C4-2B (cell line): ENCODE data around the gene VPS33B.
A peak's percentile ranks its signal among the peaks of the same experiment; 100 is the strongest.

Source experiments
- H3K27ac ChIP-seq: fragments of 450-650 bp; 2 replicates; pipeline ENCODE4 v1.5.1; 2017
- ZFX ChIP-seq: fragments of 450-650 bp; IDR thresholded peaks from 2 replicates; pipeline ENCODE4 v1.6.1; 2017
- TF ChIP-seq, protein P1 (sequence below): fragments of 450-650 bp; conservative IDR thresholded peaks from 2 replicates; pipeline ENCODE4 v1.5.1; 2017; ENCODE audit warnings: mild to moderate bottlenecking

Gene VPS33B

DNA sequence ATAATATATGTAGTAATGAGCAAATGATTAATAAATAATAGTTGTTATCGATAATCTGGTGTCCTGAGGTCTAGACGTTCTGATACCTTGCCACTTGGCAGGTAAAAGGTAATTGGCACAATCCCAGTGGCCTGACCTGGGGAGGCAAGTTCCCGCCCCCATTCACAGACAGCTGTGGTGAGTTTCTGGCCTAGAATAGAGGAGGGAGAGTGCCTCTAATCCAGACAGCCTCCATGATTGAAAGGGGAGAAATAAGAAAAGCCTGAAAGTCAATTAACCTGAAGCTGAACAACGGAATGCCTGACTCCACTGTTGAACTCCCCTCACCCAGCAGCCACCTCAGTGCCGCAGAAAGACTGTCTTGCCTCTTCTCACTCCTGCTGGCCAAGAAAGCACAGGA lies 39.6 kb upstream of the VPS33B start:
- no peak for TF ChIP-seq ZFX
- TF ChIP-seq, protein P1, sequence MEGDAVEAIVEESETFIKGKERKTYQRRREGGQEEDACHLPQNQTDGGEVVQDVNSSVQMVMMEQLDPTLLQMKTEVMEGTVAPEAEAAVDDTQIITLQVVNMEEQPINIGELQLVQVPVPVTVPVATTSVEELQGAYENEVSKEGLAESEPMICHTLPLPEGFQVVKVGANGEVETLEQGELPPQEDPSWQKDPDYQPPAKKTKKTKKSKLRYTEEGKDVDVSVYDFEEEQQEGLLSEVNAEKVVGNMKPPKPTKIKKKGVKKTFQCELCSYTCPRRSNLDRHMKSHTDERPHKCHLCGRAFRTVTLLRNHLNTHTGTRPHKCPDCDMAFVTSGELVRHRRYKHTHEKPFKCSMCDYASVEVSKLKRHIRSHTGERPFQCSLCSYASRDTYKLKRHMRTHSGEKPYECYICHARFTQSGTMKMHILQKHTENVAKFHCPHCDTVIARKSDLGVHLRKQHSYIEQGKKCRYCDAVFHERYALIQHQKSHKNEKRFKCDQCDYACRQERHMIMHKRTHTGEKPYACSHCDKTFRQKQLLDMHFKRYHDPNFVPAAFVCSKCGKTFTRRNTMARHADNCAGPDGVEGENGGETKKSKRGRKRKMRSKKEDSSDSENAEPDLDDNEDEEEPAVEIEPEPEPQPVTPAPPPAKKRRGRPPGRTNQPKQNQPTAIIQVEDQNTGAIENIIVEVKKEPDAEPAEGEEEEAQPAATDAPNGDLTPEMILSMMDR = no peak
- H3K27ac ChIP-seq = no peak overlapping the region

DNA sequence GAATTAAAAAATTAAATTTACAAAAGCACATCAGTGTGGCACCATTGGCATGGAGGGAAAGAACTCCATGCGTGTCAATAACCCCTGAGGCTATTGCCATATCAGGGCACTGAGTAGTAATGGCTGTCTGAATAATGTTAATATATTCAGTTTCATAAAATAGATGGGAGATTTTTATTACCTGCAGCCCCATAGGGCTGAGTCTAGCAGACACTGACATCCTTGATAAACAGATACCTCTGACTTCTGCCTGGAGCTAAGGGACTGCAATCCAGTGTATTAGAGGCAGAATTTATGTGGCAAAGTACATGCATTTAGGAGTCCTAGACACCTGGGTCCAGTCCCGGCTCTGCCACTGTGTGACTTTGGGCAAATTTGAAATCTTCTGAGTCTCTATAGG lies 38.8 kb upstream of the VPS33B start:
- TF ChIP-seq, protein P1 = no peak
- TF ChIP-seq ZFX = no peak
- H3K27ac ChIP-seq = no peak overlapping the region

DNA sequence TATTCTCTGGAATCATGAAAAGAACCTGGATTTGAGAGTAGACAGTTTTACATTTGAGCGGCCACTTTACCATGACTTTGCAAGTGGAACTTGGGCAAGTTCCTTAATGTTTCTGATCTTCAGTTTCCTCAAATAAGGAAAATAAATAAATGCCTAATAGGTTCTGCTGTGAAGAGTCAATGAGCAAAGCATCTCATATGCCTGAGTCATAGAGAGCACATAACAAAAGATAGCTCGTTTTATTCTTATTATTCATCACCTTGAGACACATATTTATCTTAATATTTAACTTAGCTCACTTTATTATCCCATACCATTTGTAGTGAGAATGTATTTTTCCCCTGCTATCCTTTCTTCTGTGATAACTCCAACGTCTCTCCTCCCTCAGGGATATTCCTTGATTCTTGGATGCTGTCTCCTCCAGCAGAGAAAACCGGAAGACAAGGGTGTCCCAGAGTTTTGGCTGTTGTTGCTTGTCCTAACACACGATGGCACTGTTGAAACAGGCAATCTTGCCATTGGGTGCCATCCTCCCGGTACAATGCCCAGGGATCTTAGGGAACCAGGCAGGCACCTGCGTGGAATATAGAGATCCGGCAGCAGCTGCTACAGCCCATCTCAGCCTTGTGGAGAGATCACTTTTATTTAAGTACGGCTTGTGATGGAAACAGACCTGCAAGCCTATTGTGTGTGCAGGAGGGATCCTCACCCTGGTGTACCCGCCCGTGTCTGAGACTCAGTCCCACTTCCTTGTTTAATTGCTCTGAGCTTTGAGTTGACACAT lies 33.3 kb upstream of the VPS33B start:
- no peak for TF ChIP-seq ZFX
- TF ChIP-seq, protein P1 = peak; percentile 86
- H3K27ac ChIP-seq = no peak overlapping the region

DNA sequence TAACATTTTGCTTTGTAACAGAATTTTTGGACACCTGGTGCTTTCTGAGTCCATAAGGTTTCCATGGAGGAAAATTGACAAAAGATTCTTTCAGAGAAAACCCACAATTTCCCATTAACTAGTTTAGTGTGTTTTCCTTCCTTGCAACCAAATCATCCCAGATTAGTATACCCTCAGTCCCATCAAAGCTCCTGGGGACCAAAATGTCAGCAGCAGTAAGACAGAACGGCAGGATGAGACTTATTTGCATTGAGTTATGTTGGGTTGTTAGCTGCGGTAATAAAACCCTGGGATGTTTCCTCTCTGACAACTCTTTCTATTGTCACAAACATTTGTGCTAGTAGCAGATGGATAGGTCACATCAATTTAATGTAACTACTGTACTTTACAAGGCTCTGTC lies 32.4 kb upstream of the VPS33B start:
- H3K27ac ChIP-seq = no peak overlapping the region
- TF ChIP-seq, protein P1 = no peak
- TF ChIP-seq ZFX = no peak

DNA sequence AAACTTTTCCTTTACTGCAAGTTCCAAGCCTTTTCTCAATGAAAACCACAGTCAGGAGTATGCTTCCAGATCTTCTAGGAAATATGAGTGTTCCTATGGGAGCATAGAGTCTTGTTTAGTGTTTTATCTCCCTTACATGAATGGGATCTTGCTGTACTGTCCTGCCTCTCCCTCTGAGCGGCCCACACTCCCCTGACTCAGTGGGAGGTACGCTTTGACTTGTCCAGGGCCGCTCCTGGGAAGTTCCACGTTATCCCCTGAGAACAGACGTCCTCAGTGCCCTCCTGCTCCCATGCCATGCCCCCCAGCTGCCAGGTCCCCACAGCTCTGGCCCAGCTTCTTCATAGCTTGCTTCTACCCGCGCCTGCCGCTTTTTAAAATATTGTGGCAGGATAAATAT lies 28.9 kb upstream of the VPS33B start:
- TF ChIP-seq, protein P1 = no peak
- no peak for TF ChIP-seq ZFX
- H3K27ac ChIP-seq = no peak overlapping the region

DNA sequence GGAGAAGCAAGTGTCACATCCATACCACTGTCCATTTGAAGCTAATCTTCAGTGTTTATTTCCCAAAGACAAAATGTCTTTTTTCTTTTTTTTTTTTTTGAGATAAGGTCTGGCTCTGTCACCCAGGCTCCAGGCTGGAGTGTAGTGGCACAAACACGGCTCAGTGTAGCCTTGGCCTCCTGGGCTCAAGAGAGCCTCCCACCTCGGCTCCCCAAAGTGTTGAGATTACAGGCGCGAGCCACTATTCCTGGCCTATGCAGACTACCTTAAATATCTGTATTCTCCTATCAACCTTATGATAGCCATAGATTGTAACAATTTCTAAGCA lies 27.7 kb upstream of the VPS33B start:
- no peak overlapping the region for H3K27ac ChIP-seq
- TF ChIP-seq ZFX = no peak
- TF ChIP-seq, protein P1 = peak; percentile 50

DNA sequence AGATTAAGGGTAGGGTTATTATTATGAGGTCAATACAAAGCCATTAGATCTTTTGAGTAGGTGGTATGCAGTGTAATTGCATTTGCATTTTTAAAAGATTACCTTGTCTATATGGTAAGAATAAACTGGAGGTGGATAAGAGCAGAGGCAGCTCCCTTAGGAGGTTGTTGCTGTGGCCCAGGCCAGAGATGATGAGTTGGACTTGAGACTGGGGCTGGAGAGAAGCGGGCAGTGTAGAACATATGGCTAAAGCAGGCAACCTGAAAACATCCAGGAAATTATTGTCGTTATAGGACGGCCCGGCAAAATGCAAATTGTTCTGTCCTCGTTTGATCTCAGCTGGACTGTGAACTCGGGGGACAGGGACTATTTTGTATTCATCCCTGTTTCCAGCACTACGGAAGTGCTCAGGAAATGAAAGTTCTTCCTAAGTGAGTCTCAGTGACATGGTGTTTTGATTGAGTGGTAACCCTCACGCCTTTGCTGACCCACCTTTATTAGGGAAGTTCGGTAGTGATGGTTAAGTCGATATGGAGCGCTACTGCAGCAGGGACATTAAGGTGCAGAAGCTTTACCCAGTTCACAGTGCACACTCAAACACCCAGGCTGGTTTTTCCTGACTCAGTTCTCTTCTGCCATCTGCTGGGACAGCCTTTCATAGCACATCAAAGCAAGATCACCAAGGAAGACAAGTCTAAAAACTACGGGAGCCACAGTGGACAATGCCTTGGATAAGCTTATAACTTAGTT lies 27.2 kb upstream of the VPS33B start:
- H3K27ac ChIP-seq = no peak overlapping the region
- no peak for TF ChIP-seq ZFX
- TF ChIP-seq, protein P1 = peak; percentile 82
